NT2/D1 (cell line): Measurements from ENCODE around the gene TMEM255B.

Experiments
- YY1 ChIP-seq: IDR thresholded peaks from 2 replicates; pipeline ENCODE4 v1.6.1; 2011; ENCODE audit not compliant: insufficient read length, insufficient read depth
- ZNF274 ChIP-seq: IDR thresholded peaks from 2 replicates; pipeline ENCODE4 v1.6.1; 2011; ENCODE audit warnings: mild to moderate bottlenecking, low read depth, low read length

GRCh38 chr13:113743366-113744195, 15.4 kb upstream of the TMEM255B start:
- TF ChIP-seq YY1, result no peak
- no peak for TF ChIP-seq ZNF274
